Lung (tissue), 12 donors: Measurements from ENCODE around the gene AQP1. TPM values are rescaled to one million over a fixed set of nuclear protein-coding genes. Genes with fewer than 3 reads are reported as not detected.

Experiments
- ATAC-seq: fragments of 200-7000 bp; cut with Tn5 transposase; one replicate; pipeline ENCODE4 v1.9.1; 2020; ENCODE audit warnings: moderate number of reproducible peaks; ENCODE audit not compliant: insufficient read depth, low FRiP score
- DNase-seq, 3 donors: peaks; one replicate each; pipeline ENCODE4 v3.0.0-alpha.2; 2013 to 2017
- H3K27ac ChIP-seq, 2 donors: one replicate each; pipeline ENCODE4 v1.5.1; 2013; ENCODE audit warnings: mild to moderate bottlenecking in 2 of 2, moderate library complexity in 2 of 2, control low read depth in 1 of 2, inconsistent platforms in 1 of 2, low read depth in 1 of 2, low read length in 1 of 2
- H3K27me3 ChIP-seq, 3 donors: one replicate each; pipeline ENCODE4 v1.5.1; 2013; ENCODE audit warnings: low read length in 2 of 3; ENCODE audit not compliant: control insufficient read depth in 3 of 3, insufficient read depth in 3 of 3
- H3K36me3 ChIP-seq, 4 donors: one replicate each; pipeline ENCODE4 v1.5.1; 2013; ENCODE audit warnings: low read length in 4 of 4, mild to moderate bottlenecking in 1 of 4, moderate library complexity in 1 of 4; ENCODE audit not compliant: control insufficient read depth in 4 of 4, insufficient read depth in 4 of 4
- H3K4me1 ChIP-seq, 5 donors: one replicate each; pipeline ENCODE4 v1.5.1; 2013; ENCODE audit warnings: low read length in 5 of 5, mild to moderate bottlenecking in 2 of 5, moderate library complexity in 1 of 5; ENCODE audit not compliant: control insufficient read depth in 5 of 5, insufficient read depth in 5 of 5
- H3K4me3 ChIP-seq: one replicate; pipeline ENCODE4 v1.5.1; 2013; ENCODE audit warnings: mild to moderate bottlenecking, control low read depth, moderate library complexity
- H3K9ac ChIP-seq, 2 donors: one replicate each; pipeline ENCODE4 v1.5.1; 2013; ENCODE audit warnings: low read length in 2 of 2, control low read depth in 1 of 2; ENCODE audit not compliant: insufficient read depth in 1 of 2
- H3K9me3 ChIP-seq, 4 donors: one replicate each; pipeline ENCODE4 v1.5.1; 2013; ENCODE audit warnings: low read length in 3 of 4, mild to moderate bottlenecking in 1 of 4, moderate library complexity in 1 of 4; ENCODE audit not compliant: control insufficient read depth in 4 of 4, insufficient read depth in 3 of 4
- CTCF ChIP-seq: IDR thresholded peaks from 2 replicates; pipeline ENCODE4 v1.5.1; 2012; ENCODE audit warnings: mild to moderate bottlenecking; ENCODE audit errors: control extremely low read depth, extremely low read depth
- WGBS, 2 donors: extraction: QIAGEN DNeasy Blood & Tissue Kit; methylation state at CpG; one replicate each; pipeline ENCODE4 v1.1.7; 2013; 5-methylcytosine and 5-hydroxymethylcytosine counted together
- polyA plus RNA-seq, 2 donors: library from polyadenylated mRNA; stranded (reverse); fragments of 200-250 nt; gene quantifications; one replicate each; pipeline ENCODE4 v1.2.1, GENCODE V29; 2013
- total RNA-seq, 2 donors: library from RNA; depleted of rRNA in 1 of 2; stranded (reverse); fragments of >200 nt in 1 of 2; gene quantifications; one replicate each; pipeline ENCODE4 v1.2.1, GENCODE V29; 2014 to 2021
- donor health status: control.
- donor health status: control.
- donor health status: Bipolar disorder and iron deficiency.
- donor health status: healthy.
- donor health status: DM: yes; HTN: yes; CAD: no.

Gene AQP1
- total and polyA plus RNA-seq, 4 donors: 267 to 655 (median 428) TPM

GRCh38 chr7:30906515-30907240, 5.0 kb upstream of the AQP1 start:
- TF ChIP-seq CTCF: no peak
- WGBS, 2 donors: 88 to 91% methylated on average over 11 of the region's 11 CpGs
- DNase-seq: no peak
- H3K27ac ChIP-seq: peak overlapping the region in 1 of 2 donors; percentile 73
- no peak overlapping the region for H3K9ac ChIP-seq
- H3K9me3 ChIP-seq: no peaks in the 10 kb centered on the region
- ATAC-seq: no peak
- H3K36me3 ChIP-seq: no peaks in the 10 kb centered on the region
- H3K27me3 ChIP-seq: no peaks in the 10 kb centered on the region
- H3K4me1 ChIP-seq: peaks cover 3 to 47% (median 32%) of the 10 kb centered on the region in 5 donors
- H3K4me3 ChIP-seq: no peak overlapping the region

- no peak overlapping the region for H3K4me3 ChIP-seq
- WGBS, 2 donors: 66 to 81% methylated on average over 14 of the region's 14 CpGs
- TF ChIP-seq CTCF: no peak
- no peaks in the 10 kb centered on the region for H3K9me3 ChIP-seq
- H3K4me1 ChIP-seq: peaks cover 3 to 51% (median 40%) of the 10 kb centered on the region in 5 donors
- H3K36me3 ChIP-seq: no peaks in the 10 kb centered on the region
- H3K27ac ChIP-seq: peak overlapping the region in 1 of 2 donors; percentile 17
- ATAC-seq: no peak
- no peak overlapping the region for H3K9ac ChIP-seq
- no peaks in the 10 kb centered on the region for H3K27me3 ChIP-seq
- DNase-seq: no peak
These were observed 4.0 kb upstream of the AQP1 start for GRCh38 chr7:30907527-30908267.

- DNase-seq (no peak), ATAC-seq (no peak)
- Histone ChIP-seq H3K9me3 (no peaks in the 10 kb centered on the region), H3K4me3 (no peak overlapping the region), H3K36me3 (no peaks in the 10 kb centered on the region), H3K4me1 (peaks cover 3 to 60% (median 39%) of the 10 kb centered on the region in 5 donors), H3K9ac (no peak overlapping the region), H3K27ac (peak overlapping the region in 1 of 2 donors; percentile 14), H3K27me3 (no peaks in the 10 kb centered on the region)
- 83 to 91% methylated on average over 10 of the region's 10 CpGs for WGBS, 2 donors
- TF ChIP-seq CTCF: no peak
These were observed 3.0 kb upstream of the AQP1 start for GRCh38 chr7:30908681-30909080.
